Activated naive CD8-positive, alpha-beta T cell treated with anti-CD3 and anti-CD28 coated beads, Interleukin-2, amount 10 ng/mL, durations not matched to agents 7 days and 5 days (primary cell): Measurements from ENCODE around the gene PHAX. TPM values are rescaled to one million over a fixed set of nuclear protein-coding genes. Genes with fewer than 3 reads are reported as not detected.
"Not testable (repeated sequence)": the region's sequence is repeated elsewhere in the genome, so short reads cannot be mapped to it uniquely, and the experiment has no call there.

Source experiments
- ATAC-seq: fragments of 150-1000 bp; cut with Tn5 transposase; one replicate; pipeline ENCODE4 v1.10.0; 2021; ENCODE audit warnings: low read depth, moderate library complexity
- POLR2A ChIA-PET: fragments of 350-600 bp; sonication (Branson Sonifier 250); formaldehyde crosslinking; loops from one replicate; lab custom pipeline; 2021; ENCODE audit warnings: antibody characterized with exemption; lab: Charles Lee
- DNase-seq: peaks from one replicate; pipeline ENCODE4 v3.0.0; 2021
- H3K27ac Mint-ChIP-seq: one replicate; pipeline ENCODE4 v1.8.0; 2022; ENCODE audit warnings: mild to moderate bottlenecking, mixed read lengths
- H3K27me3 Mint-ChIP-seq: one replicate; pipeline ENCODE4 v1.8.0; 2022; ENCODE audit warnings: mild to moderate bottlenecking, moderate library complexity, mixed read lengths
- H3K36me3 Mint-ChIP-seq: one replicate; pipeline ENCODE4 v1.8.0; 2021; ENCODE audit warnings: mild to moderate bottlenecking, mixed read lengths
- H3K4me1 Mint-ChIP-seq: one replicate; pipeline ENCODE4 v1.8.0; 2021; ENCODE audit warnings: mixed read lengths
- H3K4me3 Mint-ChIP-seq: one replicate; pipeline ENCODE4 v1.8.0; 2022; ENCODE audit warnings: mild to moderate bottlenecking, moderate library complexity, mixed read lengths
- H3K9me3 Mint-ChIP-seq: one replicate; pipeline ENCODE4 v1.8.0; 2021; ENCODE audit warnings: mixed read lengths
- total RNA-seq, 2 experiments: library from RNA; stranded (reverse); gene quantifications; one replicate each; pipeline ENCODE4 v1.2.3, GENCODE V29; 2021

Gene PHAX, protein sequence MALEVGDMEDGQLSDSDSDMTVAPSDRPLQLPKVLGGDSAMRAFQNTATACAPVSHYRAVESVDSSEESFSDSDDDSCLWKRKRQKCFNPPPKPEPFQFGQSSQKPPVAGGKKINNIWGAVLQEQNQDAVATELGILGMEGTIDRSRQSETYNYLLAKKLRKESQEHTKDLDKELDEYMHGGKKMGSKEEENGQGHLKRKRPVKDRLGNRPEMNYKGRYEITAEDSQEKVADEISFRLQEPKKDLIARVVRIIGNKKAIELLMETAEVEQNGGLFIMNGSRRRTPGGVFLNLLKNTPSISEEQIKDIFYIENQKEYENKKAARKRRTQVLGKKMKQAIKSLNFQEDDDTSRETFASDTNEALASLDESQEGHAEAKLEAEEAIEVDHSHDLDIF
- 10 to 100 TPM; 38.8 to 39.9 TPM for total RNA-seq

- DNase-seq (peak; percentile 83), ATAC-seq (peak; percentile 93)
- Mint-ChIP-seq H3K27ac (peak within 1 kb of the TSS; percentile 96), H3K9me3 (peaks cover 2% of the 10 kb centered on the region), H3K4me3 (peak within 1 kb of the TSS; percentile 96), H3K4me1 (peaks cover 16% of the 10 kb centered on the region), H3K36me3 (peaks cover 7% of the 10 kb centered on the region), H3K27me3 (no peaks in the 10 kb centered on the region)
- POLR2A ChIA-PET = interaction anchor here (1.3 to 1.5 kb wide), 2 partner anchors 178 to 252 kb away, joined by 4 to 7 read pairs; no protein-coding TSS in a partner anchor
Measured at GRCh38 chr5:126600631-126601511, at the start of gene PHAX. PHAX (plus strand) TSS chr5:126600947; CDS start chr5:126600963, 16 bp downstream.

DNA sequence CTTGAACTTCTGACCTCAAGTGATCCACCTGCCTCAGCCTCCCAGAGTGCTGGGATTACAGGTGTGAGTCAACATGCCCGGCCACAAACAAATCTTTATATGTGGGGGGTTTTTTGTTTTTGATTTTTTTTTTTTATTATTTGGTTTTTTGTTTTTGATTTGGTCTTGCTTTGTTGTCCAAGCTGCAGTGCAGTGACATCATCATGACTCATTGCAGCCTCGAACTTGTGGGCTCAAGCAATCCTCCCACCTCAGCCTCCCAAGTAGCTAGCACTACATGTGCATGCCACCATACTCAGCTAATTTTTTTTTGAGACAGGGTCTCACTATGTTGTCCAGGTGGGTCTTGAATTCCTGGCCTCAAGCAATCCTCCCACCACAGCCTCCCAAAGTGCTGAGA lies 48.1 kb upstream of the PHAX start:
- Mint-ChIP-seq H3K36me3 (no peaks in the 10 kb centered on the region), H3K27ac (no peak overlapping the region), H3K4me1 (no peaks in the 10 kb centered on the region), H3K27me3 (no peaks in the 10 kb centered on the region), H3K4me3 (no peak overlapping the region), H3K9me3 (no peaks in the 10 kb centered on the region)
- no peak for ATAC-seq
- POLR2A ChIA-PET = no interaction called here
- no peak for DNase-seq

DNA sequence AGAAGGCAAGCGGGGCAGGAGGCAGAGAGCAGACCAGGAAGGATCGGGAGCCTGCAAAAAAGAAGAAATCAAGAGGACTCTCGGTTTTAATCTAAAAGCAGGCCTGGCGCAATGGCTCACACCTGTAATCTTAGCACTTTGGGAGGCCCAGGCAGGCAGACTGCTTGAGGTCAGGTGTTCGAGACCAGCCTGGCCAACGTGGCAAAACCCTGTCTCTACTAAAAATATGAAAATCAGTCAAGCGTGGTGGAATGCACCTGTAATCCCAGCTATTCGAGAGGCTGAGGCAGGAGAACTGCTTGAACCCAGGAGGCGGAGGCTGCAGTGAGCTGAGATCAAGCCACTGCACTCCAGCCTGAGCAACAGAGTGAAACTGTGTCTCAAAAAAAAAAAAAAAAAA lies 45.6 kb upstream of the PHAX start:
- POLR2A ChIA-PET, H3K4me3 Mint-ChIP-seq, H3K4me1 Mint-ChIP-seq, H3K9me3 Mint-ChIP-seq, H3K36me3 Mint-ChIP-seq, H3K27ac Mint-ChIP-seq, DNase-seq, ATAC-seq, H3K27me3 Mint-ChIP-seq: not testable (repeated sequence)

- H3K4me3 Mint-ChIP-seq = no peak overlapping the region
- ATAC-seq (no peak), DNase-seq (no peak)
- no peaks in the 10 kb centered on the region for H3K9me3 Mint-ChIP-seq
- no peaks in the 10 kb centered on the region for H3K4me1 Mint-ChIP-seq
- no peak overlapping the region for H3K27ac Mint-ChIP-seq
- POLR2A ChIA-PET = no interaction called here
- no peaks in the 10 kb centered on the region for H3K27me3 Mint-ChIP-seq
- H3K36me3 Mint-ChIP-seq = no peaks in the 10 kb centered on the region
Measured at GRCh38 chr5:126561908-126562307, 38.8 kb upstream of the PHAX start.

DNA sequence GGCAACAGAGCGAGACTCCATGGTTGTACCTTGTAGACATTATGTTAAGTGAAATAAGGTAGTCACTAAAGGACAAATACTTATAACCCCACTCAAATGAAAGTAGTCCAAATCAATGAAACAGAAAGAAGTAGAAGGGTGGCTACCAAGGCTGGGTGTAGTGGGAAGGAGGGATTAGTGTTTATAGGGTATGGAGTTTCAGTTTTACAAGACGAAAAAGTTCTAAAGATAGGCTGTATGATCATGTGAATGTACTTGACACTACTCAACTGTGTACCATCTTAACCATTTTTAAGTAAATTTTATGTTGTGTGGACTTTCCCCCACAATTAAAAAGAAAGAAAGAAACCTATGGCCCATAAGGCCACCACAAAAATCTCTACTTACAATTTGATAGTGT lies 37.9 kb upstream of the PHAX start:
- Mint-ChIP-seq H3K36me3 (no peaks in the 10 kb centered on the region), H3K4me3 (no peak overlapping the region), H3K4me1 (no peaks in the 10 kb centered on the region), H3K9me3 (no peaks in the 10 kb centered on the region), H3K27ac (no peak overlapping the region), H3K27me3 (no peaks in the 10 kb centered on the region)
- no peak for DNase-seq
- POLR2A ChIA-PET = no interaction called here
- no peak for ATAC-seq

- H3K9me3 Mint-ChIP-seq = no peaks in the 10 kb centered on the region
- POLR2A ChIA-PET = no interaction called here
- DNase-seq (no peak), ATAC-seq (no peak)
- no peak overlapping the region for H3K27ac Mint-ChIP-seq
- no peaks in the 10 kb centered on the region for H3K27me3 Mint-ChIP-seq
- no peaks in the 10 kb centered on the region for H3K36me3 Mint-ChIP-seq
- no peaks in the 10 kb centered on the region for H3K4me1 Mint-ChIP-seq
- no peak overlapping the region for H3K4me3 Mint-ChIP-seq
Measured at GRCh38 chr5:126568206-126568755, 32.5 kb upstream of the PHAX start.

DNA sequence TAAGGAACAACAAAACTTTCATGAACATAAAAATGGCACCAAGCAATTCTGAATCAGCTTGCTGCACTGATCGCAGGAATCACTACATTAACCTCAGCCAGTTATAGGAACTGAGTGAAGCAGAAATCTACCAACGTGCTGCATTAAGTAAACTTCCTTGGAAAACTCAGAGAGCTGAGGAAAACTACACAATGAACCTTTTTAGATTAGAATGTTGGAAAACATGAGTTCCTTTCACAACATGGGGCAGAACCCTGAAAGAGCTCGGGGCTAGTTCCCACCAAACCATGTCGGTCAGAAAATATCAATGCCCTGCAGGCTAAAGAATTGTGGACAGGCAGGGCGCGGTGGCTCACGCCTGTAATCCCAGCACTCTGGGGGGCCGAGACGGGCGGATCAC lies 25.1 kb upstream of the PHAX start:
- H3K9me3 Mint-ChIP-seq = no peaks in the 10 kb centered on the region
- no peaks in the 10 kb centered on the region for H3K27me3 Mint-ChIP-seq
- no peak for ATAC-seq
- no peaks in the 10 kb centered on the region for H3K36me3 Mint-ChIP-seq
- H3K27ac Mint-ChIP-seq = no peak overlapping the region
- POLR2A ChIA-PET = no interaction called here
- H3K4me3 Mint-ChIP-seq = no peak overlapping the region
- no peaks in the 10 kb centered on the region for H3K4me1 Mint-ChIP-seq
- no peak for DNase-seq

- H3K36me3 Mint-ChIP-seq = no peaks in the 10 kb centered on the region
- H3K4me3 Mint-ChIP-seq = no peak overlapping the region
- POLR2A ChIA-PET = no interaction called here
- no peaks in the 10 kb centered on the region for H3K4me1 Mint-ChIP-seq
- H3K9me3 Mint-ChIP-seq = no peaks in the 10 kb centered on the region
- no peak for ATAC-seq
- no peak overlapping the region for H3K27ac Mint-ChIP-seq
- no peak for DNase-seq
- no peaks in the 10 kb centered on the region for H3K27me3 Mint-ChIP-seq
Measured at GRCh38 chr5:126576974-126577373, 23.8 kb upstream of the PHAX start.

GRCh38 chr5:126577415-126577814 lies 23.3 kb upstream of the PHAX start:
- no peak overlapping the region for H3K4me3 Mint-ChIP-seq
- POLR2A ChIA-PET = no interaction called here
- no peaks in the 10 kb centered on the region for H3K9me3 Mint-ChIP-seq
- DNase-seq (no peak), ATAC-seq (no peak)
- H3K27ac Mint-ChIP-seq = no peak overlapping the region
- H3K27me3 Mint-ChIP-seq = no peaks in the 10 kb centered on the region
- H3K4me1 Mint-ChIP-seq = no peaks in the 10 kb centered on the region
- H3K36me3 Mint-ChIP-seq = no peaks in the 10 kb centered on the region

- no peak for DNase-seq
- H3K4me1 Mint-ChIP-seq = no peaks in the 10 kb centered on the region
- POLR2A ChIA-PET = no interaction called here
- no peak overlapping the region for H3K4me3 Mint-ChIP-seq
- no peaks in the 10 kb centered on the region for H3K9me3 Mint-ChIP-seq
- H3K27ac Mint-ChIP-seq = no peak overlapping the region
- H3K27me3 Mint-ChIP-seq = no peaks in the 10 kb centered on the region
- no peak for ATAC-seq
- no peaks in the 10 kb centered on the region for H3K36me3 Mint-ChIP-seq
Measured at GRCh38 chr5:126579716-126580115, 21.0 kb upstream of the PHAX start.

DNA sequence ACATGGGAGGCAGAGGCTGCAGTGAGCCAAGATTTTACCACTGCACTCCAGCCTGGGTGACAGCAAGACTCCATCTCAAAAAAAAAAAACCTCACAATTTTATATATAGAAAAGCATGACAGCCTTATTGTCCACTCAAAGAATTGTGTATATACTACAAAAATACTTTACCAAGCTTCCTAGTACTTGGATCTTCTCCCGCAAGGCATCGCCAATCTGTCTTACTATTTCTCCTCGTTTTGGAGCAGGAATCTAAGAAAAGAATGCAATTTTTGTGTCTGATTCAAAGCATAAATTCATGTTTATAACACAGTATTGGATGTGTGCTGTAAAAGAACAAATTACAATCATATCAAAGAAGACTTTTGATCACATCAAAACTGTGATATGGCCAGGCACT lies 17.0 kb upstream of the PHAX start:
- DNase-seq (no peak), ATAC-seq (no peak)
- Mint-ChIP-seq H3K36me3 (no peaks in the 10 kb centered on the region), H3K4me1 (no peaks in the 10 kb centered on the region), H3K9me3 (no peaks in the 10 kb centered on the region), H3K27me3 (no peaks in the 10 kb centered on the region), H3K27ac (no peak overlapping the region), H3K4me3 (no peak overlapping the region)
- POLR2A ChIA-PET = no interaction called here

GRCh38 chr5:126587551-126588390 lies 13.0 kb upstream of the PHAX start:
- H3K36me3 Mint-ChIP-seq = no peaks in the 10 kb centered on the region
- H3K27me3 Mint-ChIP-seq = no peaks in the 10 kb centered on the region
- POLR2A ChIA-PET = no interaction called here
- ATAC-seq = no peak
- no peaks in the 10 kb centered on the region for H3K4me1 Mint-ChIP-seq
- no peaks in the 10 kb centered on the region for H3K9me3 Mint-ChIP-seq
- H3K27ac Mint-ChIP-seq = no peak overlapping the region
- H3K4me3 Mint-ChIP-seq = no peak overlapping the region
- DNase-seq = no peak
